Melanocyte of skin (primary cell): ENCODE results near the gene SLCO1B3. TPM values are rescaled to one million over a fixed set of nuclear protein-coding genes. Genes with fewer than 3 reads are reported as not detected.

Experiments used
- small RNA-seq, 2 donors: library from RNA; depleted of rRNA; stranded (forward); fragments of <200 nt; gene quantifications; one replicate each; pipeline ENCODE3, GENCODE V24; 2012
- total RNA-seq, 2 donors: library from RNA; depleted of rRNA; stranded (reverse); fragments of >200 nt; gene quantifications; 2 replicates each; pipeline ENCODE4 v1.2.3, GENCODE V29; 2012

SLCO1B3 gene, protein sequence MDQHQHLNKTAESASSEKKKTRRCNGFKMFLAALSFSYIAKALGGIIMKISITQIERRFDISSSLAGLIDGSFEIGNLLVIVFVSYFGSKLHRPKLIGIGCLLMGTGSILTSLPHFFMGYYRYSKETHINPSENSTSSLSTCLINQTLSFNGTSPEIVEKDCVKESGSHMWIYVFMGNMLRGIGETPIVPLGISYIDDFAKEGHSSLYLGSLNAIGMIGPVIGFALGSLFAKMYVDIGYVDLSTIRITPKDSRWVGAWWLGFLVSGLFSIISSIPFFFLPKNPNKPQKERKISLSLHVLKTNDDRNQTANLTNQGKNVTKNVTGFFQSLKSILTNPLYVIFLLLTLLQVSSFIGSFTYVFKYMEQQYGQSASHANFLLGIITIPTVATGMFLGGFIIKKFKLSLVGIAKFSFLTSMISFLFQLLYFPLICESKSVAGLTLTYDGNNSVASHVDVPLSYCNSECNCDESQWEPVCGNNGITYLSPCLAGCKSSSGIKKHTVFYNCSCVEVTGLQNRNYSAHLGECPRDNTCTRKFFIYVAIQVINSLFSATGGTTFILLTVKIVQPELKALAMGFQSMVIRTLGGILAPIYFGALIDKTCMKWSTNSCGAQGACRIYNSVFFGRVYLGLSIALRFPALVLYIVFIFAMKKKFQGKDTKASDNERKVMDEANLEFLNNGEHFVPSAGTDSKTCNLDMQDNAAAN
- total RNA-seq = not detected

DNA sequence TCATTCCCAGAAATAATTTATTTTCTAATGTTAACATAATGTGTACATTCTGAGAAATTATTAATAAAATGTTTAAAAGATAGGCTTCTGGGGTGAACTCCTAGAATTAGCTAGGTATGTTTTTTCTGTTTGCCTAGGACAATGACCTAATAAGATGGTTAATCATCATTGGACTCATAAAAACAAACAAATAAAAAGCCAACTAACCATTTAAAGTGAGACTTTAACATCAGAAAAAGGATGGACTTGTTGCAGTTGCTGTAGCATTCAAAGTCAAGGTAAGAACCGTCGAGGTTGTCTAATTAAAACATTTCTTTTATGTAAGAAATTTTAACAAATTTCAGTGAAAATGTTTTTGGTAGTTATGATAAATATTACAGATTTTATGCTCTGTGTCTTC lies at the start of gene SLCO1B3:
Gene SLCO1B3 (plus strand): TSS at position 219 of the 400 bp plus-strand sequence. CDS start 5,034 bp downstream, outside the sequence.

Small RNA genes within 50 kb of the gene (small RNA-seq; reads per million reads assigned to genes)
- 0 reads per million in 2 donors for gene AC011604.1

Other genes with a start within 250 kb of the SLCO1B3 start
- gene SLCO1C1, start 115.4 kb upstream of the SLCO1B3 start, total RNA-seq = 1 to 10 TPM in 1 of 2 donors, under 1 TPM in 1; 0.33 to 1.0 TPM